ENCODE measurements around the gene PRSS48.
"Not testable (repeated sequence)": the region's sequence is repeated elsewhere in the genome, so short reads cannot be mapped to it uniquely, and the experiment has no call there.

PRSS48 gene

GRCh38 chr4:151321586-151321985 is 44.6 kb downstream of the PRSS48 start:
- DNase-seq, result no peak

GRCh38 chr4:151322161-151322560 is 45.2 kb downstream of the PRSS48 start:
- not testable (repeated sequence) for DNase-seq

- DNase-seq, result no peak
These were observed 45.6 kb downstream of the PRSS48 start for GRCh38 chr4:151322570-151322969.

GRCh38 chr4:151323667-151324066 is 46.7 kb downstream of the PRSS48 start:
- DNase-seq, result no peak

GRCh38 chr4:151324124-151324751 is 47.3 kb downstream of the PRSS48 start:
- no peak for DNase-seq

GRCh38 chr4:151324752-151325110 is 47.8 kb downstream of the PRSS48 start:
- no peak for DNase-seq

GRCh38 chr4:151325111-151325948 is 48.4 kb downstream of the PRSS48 start, which contains the start of gene SH3D19:
TSS of gene SH3D19 (minus strand) at chr4:151325605. CDS start at chr4:151325352, 253 bp downstream.
- no peak for DNase-seq

GRCh38 chr4:151325949-151326246 is 48.9 kb downstream of the PRSS48 start:
- no peak for DNase-seq

- DNase-seq, result no peak
These were observed 52.5 kb downstream of the PRSS48 start for GRCh38 chr4:151329217-151330007.

GRCh38 chr4:151331276-151332042 is 54.5 kb downstream of the PRSS48 start:
- DNase-seq, result no peak

- DNase-seq, result no peak
These were observed 62.5 kb downstream of the PRSS48 start for GRCh38 chr4:151339467-151339866.

GRCh38 chr4:151340751-151341385 is 63.9 kb downstream of the PRSS48 start:
- no peak for DNase-seq

All from NCI-H2171 treated with DMSO at 0.1 percent for 48 hours (cell line).